Measurements from ENCODE around the gene NYAP1. TPM values are rescaled to one million over a fixed set of nuclear protein-coding genes. Genes with fewer than 3 reads are reported as not detected.

Gene NYAP1
- total RNA-seq, 1 donor from 2014 or later: 3.1 TPM

DNA sequence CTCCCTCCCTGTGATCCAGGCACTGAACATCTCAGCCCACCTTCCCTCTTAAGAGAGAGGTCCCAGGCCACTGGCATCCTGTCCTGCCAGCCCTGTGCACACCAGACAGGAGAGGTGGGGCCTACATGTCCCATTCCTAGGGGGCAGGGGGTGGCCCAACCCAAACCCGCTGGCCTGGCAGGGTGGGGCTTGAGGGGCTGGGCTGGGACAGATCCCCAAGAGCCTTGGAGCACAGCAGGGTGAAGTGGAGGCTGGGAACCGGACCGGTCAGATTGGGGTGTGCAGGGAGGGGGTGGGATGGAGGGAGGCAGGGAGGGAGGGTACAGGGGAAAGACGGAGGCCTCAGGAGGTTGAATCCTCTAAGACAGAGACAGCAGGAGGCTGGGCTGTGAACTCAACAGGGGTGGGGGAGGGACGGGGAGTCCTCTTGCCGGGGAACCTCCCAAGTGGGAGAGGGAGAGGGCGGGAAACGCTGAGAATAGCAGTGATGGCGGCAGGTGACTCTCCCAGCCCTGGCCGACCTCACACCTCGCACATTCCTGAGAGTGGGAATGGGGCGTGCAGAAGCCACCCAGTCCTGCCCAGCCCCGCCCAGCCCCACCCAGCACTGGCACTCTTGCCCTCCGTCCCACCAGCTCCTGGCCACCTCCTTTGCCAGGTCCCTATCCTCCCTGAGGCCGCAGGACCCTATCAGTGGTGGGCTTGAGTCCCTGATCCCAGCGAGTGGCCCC is 11.4 kb upstream of the NYAP1 start:
- H3K9ac ChIP-seq (ENCODE audit: low read depth in 1 of 3, low read length in 3 of 3): no peak overlapping the region
- H3K36me3 ChIP-seq (ENCODE audit: control insufficient read depth in 3 of 3, insufficient read depth in 3 of 3, low read length in 3 of 3): peaks cover 10 to 13% (median 13%) of the 10 kb centered on the region in 3 donors
- no peaks in the 10 kb centered on the region for H3K9me3 ChIP-seq (ENCODE audit: control insufficient read depth in 3 of 3, low read length in 3 of 3)
- no peak overlapping the region for H3K4me3 ChIP-seq (ENCODE audit: low read length in 3 of 3)
- H3K4me1 ChIP-seq (ENCODE audit: control insufficient read depth in 3 of 3, insufficient read depth in 3 of 3, low read length in 3 of 3): peaks cover 17 to 25% (median 25%) of the 10 kb centered on the region in 3 donors
- H3K27ac ChIP-seq (ENCODE audit: low read depth, low read length): no peak overlapping the region
- no peaks in the 10 kb centered on the region for H3K27me3 ChIP-seq (ENCODE audit: control insufficient read depth in 3 of 3, insufficient read depth in 3 of 3, low read length in 3 of 3)

DNA sequence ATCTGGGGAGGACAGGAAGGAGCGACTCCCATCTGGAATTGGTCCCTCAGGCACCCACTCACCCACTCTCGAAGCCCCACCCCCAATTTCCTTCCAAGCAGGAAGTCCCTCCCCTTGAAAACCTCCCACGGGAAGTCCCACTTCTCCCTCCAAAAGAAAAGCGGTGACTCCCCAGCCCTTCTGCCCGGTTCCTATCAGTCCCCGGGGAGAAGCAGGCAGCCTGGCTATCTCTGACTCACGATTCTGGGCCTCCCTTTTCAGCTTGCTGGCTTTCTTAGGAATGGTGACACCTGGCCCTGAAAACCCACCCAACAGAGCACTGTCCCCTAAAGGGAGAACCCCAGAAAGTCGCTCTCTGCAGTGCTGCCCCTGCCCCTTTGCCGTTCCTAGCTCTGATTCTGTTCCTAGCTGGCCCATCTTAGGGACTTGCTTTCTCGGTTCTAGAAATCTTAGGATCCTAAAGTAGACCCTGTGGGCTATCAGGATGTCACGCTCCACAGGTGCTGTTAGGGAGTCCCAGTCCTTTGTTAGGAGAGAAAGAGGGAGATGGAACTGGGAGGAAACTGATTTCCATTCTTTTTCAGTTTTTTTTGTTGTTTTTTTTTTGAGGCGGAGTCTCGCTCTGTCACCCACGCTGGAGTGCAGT is 10.8 kb upstream of the NYAP1 start:
- no peaks in the 10 kb centered on the region for H3K27me3 ChIP-seq (ENCODE audit: control insufficient read depth in 3 of 3, insufficient read depth in 3 of 3, low read length in 3 of 3)
- no peaks in the 10 kb centered on the region for H3K9me3 ChIP-seq (ENCODE audit: control insufficient read depth in 3 of 3, low read length in 3 of 3)
- no peak overlapping the region for H3K27ac ChIP-seq (ENCODE audit: low read depth, low read length)
- peaks cover 20 to 29% (median 27%) of the 10 kb centered on the region in 3 donors for H3K4me1 ChIP-seq (ENCODE audit: control insufficient read depth in 3 of 3, insufficient read depth in 3 of 3, low read length in 3 of 3)
- peaks cover 10 to 13% (median 11%) of the 10 kb centered on the region in 3 donors for H3K36me3 ChIP-seq (ENCODE audit: control insufficient read depth in 3 of 3, insufficient read depth in 3 of 3, low read length in 3 of 3)
- H3K9ac ChIP-seq (ENCODE audit: low read depth in 1 of 3, low read length in 3 of 3): peak overlapping the region in 1 of 3 donors; percentile 8
- H3K4me3 ChIP-seq (ENCODE audit: low read length in 3 of 3): no peak overlapping the region

GRCh38 chr7:100475549-100475948 is 8.2 kb upstream of the NYAP1 start:
- no peaks in the 10 kb centered on the region for H3K9me3 ChIP-seq (ENCODE audit: control insufficient read depth in 3 of 3, low read length in 3 of 3)
- peak overlapping the region in 1 of 3 donors; percentile 40 for H3K9ac ChIP-seq (ENCODE audit: low read depth in 1 of 3, low read length in 3 of 3)
- no peaks in the 10 kb centered on the region for H3K27me3 ChIP-seq (ENCODE audit: control insufficient read depth in 3 of 3, insufficient read depth in 3 of 3, low read length in 3 of 3)
- H3K36me3 ChIP-seq (ENCODE audit: control insufficient read depth in 3 of 3, insufficient read depth in 3 of 3, low read length in 3 of 3): peaks cover 10 to 13% (median 11%) of the 10 kb centered on the region in 3 donors
- peaks cover 24 to 27% (median 25%) of the 10 kb centered on the region in 3 donors for H3K4me1 ChIP-seq (ENCODE audit: control insufficient read depth in 3 of 3, insufficient read depth in 3 of 3, low read length in 3 of 3)
- no peak overlapping the region for H3K4me3 ChIP-seq (ENCODE audit: low read length in 3 of 3)
- H3K27ac ChIP-seq (ENCODE audit: low read depth, low read length): no peak overlapping the region

- H3K9ac ChIP-seq (ENCODE audit: low read depth in 1 of 3, low read length in 3 of 3): peak overlapping the region in 2 of 3 donors; percentile 57 to 93
- no peak overlapping the region for H3K27ac ChIP-seq (ENCODE audit: low read depth, low read length)
- H3K27me3 ChIP-seq (ENCODE audit: control insufficient read depth in 3 of 3, insufficient read depth in 3 of 3, low read length in 3 of 3): no peaks in the 10 kb centered on the region
- H3K4me1 ChIP-seq (ENCODE audit: control insufficient read depth in 3 of 3, insufficient read depth in 3 of 3, low read length in 3 of 3): peaks cover 24 to 27% (median 25%) of the 10 kb centered on the region in 3 donors
- H3K4me3 ChIP-seq (ENCODE audit: low read length in 3 of 3): peak overlapping the region; percentile 15 to 88 (median 29)
- peaks cover 8 to 13% (median 10%) of the 10 kb centered on the region in 3 donors for H3K36me3 ChIP-seq (ENCODE audit: control insufficient read depth in 3 of 3, insufficient read depth in 3 of 3, low read length in 3 of 3)
- H3K9me3 ChIP-seq (ENCODE audit: control insufficient read depth in 3 of 3, low read length in 3 of 3): no peaks in the 10 kb centered on the region
These were observed 7.5 kb upstream of the NYAP1 start for GRCh38 chr7:100476101-100476780.

DNA sequence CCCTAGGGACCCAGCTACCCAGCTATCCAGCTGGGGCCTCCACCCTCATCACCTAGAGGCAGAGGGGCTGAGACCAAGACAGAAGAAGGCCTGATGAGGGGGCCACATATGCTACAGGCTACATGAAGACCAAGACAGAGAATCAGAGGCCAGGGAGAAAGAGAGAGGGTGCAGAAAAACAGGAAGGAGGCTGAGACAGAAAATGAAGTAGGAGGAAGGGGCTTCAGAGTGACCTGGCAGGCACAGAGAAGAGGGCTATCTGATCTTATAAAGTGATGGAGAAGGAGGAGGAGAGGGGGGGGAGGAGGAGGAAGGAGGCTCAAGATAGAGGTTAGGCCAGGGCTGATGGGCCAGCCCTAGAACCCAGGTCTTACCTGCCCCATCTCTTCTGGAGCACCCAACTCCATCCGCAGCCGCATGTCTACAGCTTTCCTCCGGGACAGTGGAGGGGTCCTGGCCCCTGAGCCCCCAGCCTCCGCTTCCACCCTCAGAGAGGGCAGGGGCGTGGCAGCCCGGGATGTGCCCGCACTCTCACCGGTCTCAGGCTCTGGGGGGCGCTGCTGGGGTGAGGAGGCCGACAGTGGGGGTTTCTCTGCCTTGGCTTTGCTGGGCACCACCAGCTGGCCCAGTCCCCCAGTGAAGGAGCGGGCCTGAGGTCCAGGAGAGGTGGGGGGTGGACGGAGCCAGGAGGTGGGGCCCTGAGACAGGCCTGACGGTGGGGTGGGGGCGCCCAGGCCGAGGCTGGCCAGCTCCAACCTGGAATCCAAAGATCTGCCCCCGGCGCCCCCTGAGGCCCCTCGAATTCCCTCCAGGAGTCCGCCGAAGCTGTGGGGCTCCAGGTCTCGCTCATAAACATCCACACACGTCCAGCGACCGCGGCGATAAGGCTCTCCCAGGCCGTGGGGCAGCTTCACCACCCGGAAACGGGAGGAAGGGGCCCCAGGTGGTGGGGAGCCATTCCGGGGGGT is 6.5 kb upstream of the NYAP1 start:
- H3K27ac ChIP-seq (ENCODE audit: low read depth, low read length): peak overlapping the region; percentile 93

GRCh38 chr7:100477871-100478267 is 5.9 kb upstream of the NYAP1 start:
- H3K9me3 ChIP-seq (ENCODE audit: control insufficient read depth in 3 of 3, low read length in 3 of 3): no peaks in the 10 kb centered on the region
- peaks cover 28 to 30% (median 29%) of the 10 kb centered on the region in 3 donors for H3K4me1 ChIP-seq (ENCODE audit: control insufficient read depth in 3 of 3, insufficient read depth in 3 of 3, low read length in 3 of 3)
- no peaks in the 10 kb centered on the region for H3K27me3 ChIP-seq (ENCODE audit: control insufficient read depth in 3 of 3, insufficient read depth in 3 of 3, low read length in 3 of 3)
- H3K27ac ChIP-seq (ENCODE audit: low read depth, low read length): peak overlapping the region; percentile 93
- peak overlapping the region; percentile 85 to 88 (median 88) for H3K4me3 ChIP-seq (ENCODE audit: low read length in 3 of 3)
- H3K9ac ChIP-seq (ENCODE audit: low read depth in 1 of 3, low read length in 3 of 3): peak overlapping the region; percentile 92 to 95 (median 93)
- peaks cover 8 to 10% (median 9%) of the 10 kb centered on the region in 3 donors for H3K36me3 ChIP-seq (ENCODE audit: control insufficient read depth in 3 of 3, insufficient read depth in 3 of 3, low read length in 3 of 3)

More for the DNA sequence above, 6.5 kb upstream of the NYAP1 start:
- H3K9me3 ChIP-seq (ENCODE audit: control insufficient read depth in 3 of 3, low read length in 3 of 3): no peaks in the 10 kb centered on the region
- peaks cover 24 to 27% (median 25%) of the 10 kb centered on the region in 3 donors for H3K4me1 ChIP-seq (ENCODE audit: control insufficient read depth in 3 of 3, insufficient read depth in 3 of 3, low read length in 3 of 3)
- H3K9ac ChIP-seq (ENCODE audit: low read depth in 1 of 3, low read length in 3 of 3): peak overlapping the region; percentile 57 to 93 (median 61)
- peak overlapping the region; percentile 49 to 88 (median 85) for H3K4me3 ChIP-seq (ENCODE audit: low read length in 3 of 3)
- peaks cover 8 to 10% (median 10%) of the 10 kb centered on the region in 3 donors for H3K36me3 ChIP-seq (ENCODE audit: control insufficient read depth in 3 of 3, insufficient read depth in 3 of 3, low read length in 3 of 3)
- no peaks in the 10 kb centered on the region for H3K27me3 ChIP-seq (ENCODE audit: control insufficient read depth in 3 of 3, insufficient read depth in 3 of 3, low read length in 3 of 3)

- Histone ChIP-seq H3K9me3 (ENCODE audit: control insufficient read depth in 3 of 3, low read length in 3 of 3) (no peaks in the 10 kb centered on the region), H3K36me3 (ENCODE audit: control insufficient read depth in 3 of 3, insufficient read depth in 3 of 3, low read length in 3 of 3) (peaks cover 3 to 7% (median 5%) of the 10 kb centered on the region in 3 donors), H3K4me1 (ENCODE audit: control insufficient read depth in 3 of 3, insufficient read depth in 3 of 3, low read length in 3 of 3) (peaks cover 28 to 31% (median 30%) of the 10 kb centered on the region in 3 donors), H3K4me3 (ENCODE audit: low read length in 3 of 3) (peak within 1 kb of the TSS; percentile 85 to 88 (median 88)), H3K9ac (ENCODE audit: low read depth in 1 of 3, low read length in 3 of 3) (peak within 1 kb of the TSS; percentile 92 to 95 (median 93)), H3K27me3 (ENCODE audit: control insufficient read depth in 3 of 3, insufficient read depth in 3 of 3, low read length in 3 of 3) (no peaks in the 10 kb centered on the region), H3K27ac (ENCODE audit: low read depth, low read length) (peak within 1 kb of the TSS; percentile 93)
These were observed 4.6 kb upstream of the NYAP1 start, which contains the start of gene TSC22D4 for GRCh38 chr7:100478958-100479660. TSS of gene TSC22D4 (minus strand) at chr7:100479214. CDS start at chr7:100478038, 1,176 bp downstream.

DNA sequence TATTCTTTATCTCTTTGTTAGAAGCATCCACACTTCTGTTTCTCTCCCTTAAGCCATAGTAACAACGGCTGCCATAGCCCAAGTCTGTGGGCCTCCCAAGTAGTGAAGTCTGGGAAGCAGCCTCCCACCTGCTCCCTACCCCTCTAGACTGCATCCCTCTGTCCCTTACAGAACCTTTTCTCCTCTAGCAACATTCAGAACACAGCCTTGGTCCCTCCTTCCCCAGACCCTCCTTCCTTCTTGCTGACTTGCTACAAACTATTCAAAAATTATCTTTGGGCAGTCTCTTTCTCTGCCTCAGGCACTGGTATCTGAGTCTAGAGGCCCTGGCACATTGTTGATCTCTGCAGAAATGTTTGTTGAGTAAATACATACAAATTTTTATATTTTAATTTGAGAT is 2.3 kb upstream of the NYAP1 start:
- Histone ChIP-seq H3K4me1 (ENCODE audit: control insufficient read depth in 3 of 3, insufficient read depth in 3 of 3, low read length in 3 of 3) (peaks cover 21 to 24% (median 22%) of the 10 kb centered on the region in 3 donors), H3K9ac (ENCODE audit: low read depth in 1 of 3, low read length in 3 of 3) (no peak overlapping the region), H3K9me3 (ENCODE audit: control insufficient read depth in 3 of 3, low read length in 3 of 3) (no peaks in the 10 kb centered on the region), H3K27me3 (ENCODE audit: control insufficient read depth in 3 of 3, insufficient read depth in 3 of 3, low read length in 3 of 3) (no peaks in the 10 kb centered on the region), H3K27ac (ENCODE audit: low read depth, low read length) (no peak overlapping the region), H3K4me3 (ENCODE audit: low read length in 3 of 3) (no peak overlapping the region), H3K36me3 (ENCODE audit: control insufficient read depth in 3 of 3, insufficient read depth in 3 of 3, low read length in 3 of 3) (peaks cover under 1 to 3% (median 3%) of the 10 kb centered on the region in 3 donors)

All from skeletal muscle tissue (tissue), 4 donors.